Chondrocyte (in vitro differentiated cells): ENCODE data around the gene ABLIM3. TPM values are rescaled to one million over a fixed set of nuclear protein-coding genes. Genes with fewer than 3 reads are reported as not detected.

Experiments used
- DNase-seq: peaks from one replicate; pipeline ENCODE4 v3.0.0; 2021; ENCODE audit warnings: mixed read lengths, low spot score
- H3K27ac Mint-ChIP-seq: one replicate; pipeline ENCODE4 v1.8.0; 2021; ENCODE audit warnings: mild to moderate bottlenecking, moderate library complexity, mixed read lengths; ENCODE audit not compliant: unreplicated experiment
- H3K27me3 Mint-ChIP-seq: 2 replicates; pipeline ENCODE4 v1.8.0; 2021; ENCODE audit warnings: low read depth, mixed read lengths
- H3K36me3 Mint-ChIP-seq: 2 replicates; pipeline ENCODE4 v1.8.0; 2021; ENCODE audit warnings: low read depth, mixed read lengths
- H3K4me1 Mint-ChIP-seq: 2 replicates; pipeline ENCODE4 v1.8.0; 2021; ENCODE audit warnings: low read depth, mild to moderate bottlenecking, mixed read lengths
- H3K4me3 Mint-ChIP-seq: one replicate; pipeline ENCODE4 v1.8.0; 2021; ENCODE audit warnings: mild to moderate bottlenecking, moderate library complexity, mixed read lengths; ENCODE audit not compliant: unreplicated experiment
- H3K9me3 Mint-ChIP-seq: 2 replicates; pipeline ENCODE4 v1.8.0; 2021; ENCODE audit warnings: low read depth, mixed read lengths
- CTCF ChIP-seq: fragments of 200-600 bp; sonication (generic); IDR thresholded peaks from 2 replicates; pipeline ENCODE4 v1.5.0; 2021; ENCODE audit warnings: antibody characterized with exemption, mild to moderate bottlenecking, moderate library complexity
- total RNA-seq: library from RNA; stranded (reverse); gene quantifications from 3 replicates; pipeline ENCODE4 v1.2.1, GENCODE V29; 2021

Gene ABLIM3
- total RNA-seq, 1 donor from 2014 or later, result 15.4 TPM

GRCh38 chr5:149213264-149213880 lies 72.1 kb downstream of the ABLIM3 start:
- Mint-ChIP-seq H3K27me3 (peaks cover 3% of the 10 kb centered on the region), H3K36me3 (peaks cover 7% of the 10 kb centered on the region), H3K4me1 (peaks cover 6% of the 10 kb centered on the region), H3K9me3 (no peaks in the 10 kb centered on the region), H3K27ac (no peak overlapping the region), H3K4me3 (no peak overlapping the region)
- no peak for TF ChIP-seq CTCF
- DNase-seq, result no peak

GRCh38 chr5:149215478-149216090 lies 74.3 kb downstream of the ABLIM3 start:
- no peak for DNase-seq
- no peak overlapping the region for H3K27ac Mint-ChIP-seq
- no peak for TF ChIP-seq CTCF
- H3K36me3 Mint-ChIP-seq, result peaks cover 9% of the 10 kb centered on the region
- no peaks in the 10 kb centered on the region for H3K9me3 Mint-ChIP-seq
- H3K4me1 Mint-ChIP-seq, result peaks cover 6% of the 10 kb centered on the region
- no peak overlapping the region for H3K4me3 Mint-ChIP-seq
- peaks cover 3% of the 10 kb centered on the region for H3K27me3 Mint-ChIP-seq

GRCh38 chr5:149216496-149216895 lies 75.2 kb downstream of the ABLIM3 start:
- TF ChIP-seq CTCF, result no peak
- Mint-ChIP-seq H3K4me1 (peaks cover 6% of the 10 kb centered on the region), H3K27me3 (peaks cover 3% of the 10 kb centered on the region), H3K9me3 (no peaks in the 10 kb centered on the region), H3K36me3 (peaks cover 10% of the 10 kb centered on the region), H3K27ac (no peak overlapping the region), H3K4me3 (no peak overlapping the region)
- DNase-seq, result no peak

GRCh38 chr5:149217096-149217802 lies 76.0 kb downstream of the ABLIM3 start:
- H3K27me3 Mint-ChIP-seq, result peaks cover 3% of the 10 kb centered on the region
- H3K9me3 Mint-ChIP-seq, result no peaks in the 10 kb centered on the region
- peaks cover 2% of the 10 kb centered on the region for H3K4me1 Mint-ChIP-seq
- peaks cover 8% of the 10 kb centered on the region for H3K36me3 Mint-ChIP-seq
- DNase-seq, result no peak
- no peak overlapping the region for H3K27ac Mint-ChIP-seq
- TF ChIP-seq CTCF, result no peak
- no peak overlapping the region for H3K4me3 Mint-ChIP-seq

- H3K4me1 Mint-ChIP-seq, result no peaks in the 10 kb centered on the region
- no peaks in the 10 kb centered on the region for H3K9me3 Mint-ChIP-seq
- H3K4me3 Mint-ChIP-seq, result no peak overlapping the region
- no peak for DNase-seq
- peaks cover 7% of the 10 kb centered on the region for H3K36me3 Mint-ChIP-seq
- no peak for TF ChIP-seq CTCF
- H3K27ac Mint-ChIP-seq, result no peak overlapping the region
- H3K27me3 Mint-ChIP-seq, result peaks cover 3% of the 10 kb centered on the region
Observed at GRCh38 chr5:149217803-149218155, 76.5 kb downstream of the ABLIM3 start.
